GM12873 (cell line): Measurements from ENCODE around the gene TTLL11.

Source experiments
- TF ChIP-seq, protein P1 (sequence below): IDR thresholded peaks from 2 replicates; pipeline ENCODE4 v1.5.1; 2012; ENCODE audit warnings: low read depth, mild to moderate bottlenecking, moderate library complexity, low read length, control low read depth; ENCODE audit not compliant: insufficient read depth; ENCODE audit errors: missing control alignments

TTLL11 gene

DNA sequence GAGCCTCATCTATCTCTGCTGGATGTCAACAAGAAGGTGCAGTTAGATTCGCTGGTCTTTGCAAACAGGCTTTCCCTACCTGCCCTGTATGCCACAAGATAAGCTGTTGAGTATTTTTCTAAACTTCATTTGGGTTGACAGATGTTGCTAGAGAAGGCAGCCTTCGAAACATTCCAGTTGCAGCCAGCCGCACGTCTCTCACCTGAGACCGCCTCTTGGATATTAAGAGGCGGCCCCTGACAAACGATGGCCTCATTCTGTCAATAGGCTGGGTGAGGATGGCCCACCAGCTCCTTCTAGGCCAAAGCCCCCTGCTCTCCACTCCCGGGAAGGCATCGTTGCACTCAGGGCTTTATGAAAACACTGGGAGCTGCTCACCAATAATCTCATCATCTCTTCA lies 260.0 kb downstream of the TTLL11 start:
- TF ChIP-seq, protein P1, sequence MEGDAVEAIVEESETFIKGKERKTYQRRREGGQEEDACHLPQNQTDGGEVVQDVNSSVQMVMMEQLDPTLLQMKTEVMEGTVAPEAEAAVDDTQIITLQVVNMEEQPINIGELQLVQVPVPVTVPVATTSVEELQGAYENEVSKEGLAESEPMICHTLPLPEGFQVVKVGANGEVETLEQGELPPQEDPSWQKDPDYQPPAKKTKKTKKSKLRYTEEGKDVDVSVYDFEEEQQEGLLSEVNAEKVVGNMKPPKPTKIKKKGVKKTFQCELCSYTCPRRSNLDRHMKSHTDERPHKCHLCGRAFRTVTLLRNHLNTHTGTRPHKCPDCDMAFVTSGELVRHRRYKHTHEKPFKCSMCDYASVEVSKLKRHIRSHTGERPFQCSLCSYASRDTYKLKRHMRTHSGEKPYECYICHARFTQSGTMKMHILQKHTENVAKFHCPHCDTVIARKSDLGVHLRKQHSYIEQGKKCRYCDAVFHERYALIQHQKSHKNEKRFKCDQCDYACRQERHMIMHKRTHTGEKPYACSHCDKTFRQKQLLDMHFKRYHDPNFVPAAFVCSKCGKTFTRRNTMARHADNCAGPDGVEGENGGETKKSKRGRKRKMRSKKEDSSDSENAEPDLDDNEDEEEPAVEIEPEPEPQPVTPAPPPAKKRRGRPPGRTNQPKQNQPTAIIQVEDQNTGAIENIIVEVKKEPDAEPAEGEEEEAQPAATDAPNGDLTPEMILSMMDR: no peak

DNA sequence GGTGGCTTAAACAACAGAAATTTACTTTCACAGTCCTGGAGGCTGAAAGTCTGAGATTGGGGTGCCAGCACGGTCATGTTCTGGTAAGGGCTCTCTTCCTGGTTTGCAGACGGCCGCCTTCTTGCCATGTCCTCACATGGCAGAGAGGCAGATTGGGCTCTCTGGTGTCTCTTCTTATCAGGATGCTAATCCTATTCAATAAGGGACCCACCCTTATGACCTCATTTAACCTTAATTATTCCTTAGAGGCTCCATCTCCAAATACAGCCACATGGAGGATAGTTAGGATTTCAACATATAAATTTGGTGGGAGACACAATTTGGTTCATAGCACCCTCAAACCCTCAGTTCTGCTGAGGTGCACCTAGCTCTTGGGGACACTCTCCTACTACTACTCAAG lies 261.2 kb downstream of the TTLL11 start:
- TF ChIP-seq, protein P1: no peak

DNA sequence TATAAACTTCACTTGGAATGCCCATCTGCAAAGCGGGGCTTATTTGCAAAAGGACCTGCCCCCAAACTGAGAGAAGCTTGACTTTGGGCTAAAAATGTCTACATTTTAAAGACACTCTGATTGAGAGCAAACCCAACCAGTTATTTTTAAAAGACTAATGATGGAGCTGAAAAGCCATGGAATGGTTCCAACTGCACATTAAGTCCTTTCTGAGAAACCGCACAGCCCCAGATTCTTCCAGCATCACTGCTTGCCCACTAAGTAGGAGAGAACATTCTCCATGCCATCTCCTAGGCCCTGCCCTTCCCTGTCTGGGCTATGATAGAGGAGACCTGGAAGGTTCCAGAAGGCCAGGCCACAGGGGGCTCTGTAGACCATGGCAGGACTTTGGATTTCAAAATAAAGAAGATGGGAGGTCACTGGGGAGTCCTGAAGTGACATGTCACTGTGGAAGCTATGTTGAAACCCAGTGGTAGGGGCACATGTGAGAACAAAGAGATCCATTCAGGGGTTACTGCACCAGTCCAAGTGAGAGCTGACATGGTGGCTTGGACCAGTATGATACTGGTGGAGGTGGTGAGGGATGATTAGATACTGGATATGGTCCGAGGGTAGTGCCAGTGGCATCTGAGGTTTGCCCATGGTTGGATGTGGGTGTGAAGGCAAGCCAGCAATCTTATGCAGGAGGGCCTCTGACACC lies 262.5 kb downstream of the TTLL11 start:
- TF ChIP-seq, protein P1: no peak

- TF ChIP-seq, protein P1: no peak
Measured at GRCh38 chr9:121827251-121827967, 265.7 kb downstream of the TTLL11 start.

DNA sequence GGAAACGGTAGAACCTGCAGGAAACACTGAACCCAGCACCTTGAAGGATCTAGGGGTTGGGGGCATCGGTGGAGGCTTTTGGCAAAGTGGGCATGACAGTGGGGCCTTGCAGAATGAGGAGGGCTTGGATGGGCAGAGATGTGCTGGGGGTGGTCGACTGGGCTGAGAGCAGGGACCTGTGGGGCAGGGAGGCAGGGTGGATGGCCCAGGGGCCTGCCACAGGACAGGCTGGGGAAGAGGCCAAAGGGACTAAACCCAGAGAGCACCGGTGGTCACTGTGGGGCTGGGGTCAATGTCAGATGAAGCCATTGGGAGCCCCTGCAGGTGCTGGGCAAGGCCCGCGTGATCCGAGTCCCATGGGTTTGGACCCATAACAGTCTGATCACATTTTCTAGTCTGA lies 266.4 kb downstream of the TTLL11 start:
- TF ChIP-seq, protein P1: no peak

GRCh38 chr9:121825031-121825691 lies 267.9 kb downstream of the TTLL11 start:
- TF ChIP-seq, protein P1: no peak

GRCh38 chr9:121824651-121825030 lies 268.5 kb downstream of the TTLL11 start:
- TF ChIP-seq, protein P1: peak; percentile 26
